A172 (cell line): ENCODE measurements around the gene N4BP2L2. TPM values are rescaled to one million over a fixed set of nuclear protein-coding genes. Genes with fewer than 3 reads are reported as not detected.

Source experiments
- DNase-seq: peaks from one replicate; pipeline ENCODE4 v3.0.0-alpha.2; 2015; ENCODE audit warnings: low spot score
- total RNA-seq: library from RNA; depleted of rRNA; stranded (reverse); fragments of >200 nt; shearing (Covaris generic); gene quantifications from 2 replicates; pipeline ENCODE4 v1.2.3, GENCODE V29; 2014

Gene N4BP2L2
- total RNA-seq, 1 experiment from 2014 or later: 81.2 TPM

- no peak for DNase-seq
Measured at GRCh38 chr13:32426990-32427851, 111.4 kb downstream of the N4BP2L2 start.

GRCh38 chr13:32426191-32426989 is 112.2 kb downstream of the N4BP2L2 start:
- no peak for DNase-seq

GRCh38 chr13:32425158-32425557 is 113.4 kb downstream of the N4BP2L2 start:
- no peak for DNase-seq

GRCh38 chr13:32423592-32423991 is 115.0 kb downstream of the N4BP2L2 start:
- no peak for DNase-seq

GRCh38 chr13:32419862-32420261 is 118.7 kb downstream of the N4BP2L2 start:
- DNase-seq: no peak

- DNase-seq: no peak
Measured at GRCh38 chr13:32417995-32418394, 120.6 kb downstream of the N4BP2L2 start.

GRCh38 chr13:32415019-32415418 is 123.6 kb downstream of the N4BP2L2 start:
- DNase-seq: no peak

- DNase-seq: no peak
Measured at GRCh38 chr13:32414580-32414979, 124.0 kb downstream of the N4BP2L2 start.

GRCh38 chr13:32413284-32413683 is 125.3 kb downstream of the N4BP2L2 start:
- DNase-seq: no peak

- DNase-seq: no peak
Measured at GRCh38 chr13:32409561-32410421, 128.8 kb downstream of the N4BP2L2 start.

GRCh38 chr13:32409001-32409313 is 129.6 kb downstream of the N4BP2L2 start:
- DNase-seq: no peak

- DNase-seq: no peak
Measured at GRCh38 chr13:32408296-32409000, 130.1 kb downstream of the N4BP2L2 start.

- DNase-seq: no peak
Measured at GRCh38 chr13:32407854-32408253, 130.7 kb downstream of the N4BP2L2 start.

GRCh38 chr13:32403108-32403507 is 135.5 kb downstream of the N4BP2L2 start:
- no peak for DNase-seq

- no peak for DNase-seq
Measured at GRCh38 chr13:32391101-32391619, 147.4 kb downstream of the N4BP2L2 start.

GRCh38 chr13:32390484-32390883 is 148.1 kb downstream of the N4BP2L2 start:
- no peak for DNase-seq

GRCh38 chr13:32390048-32390447 is 148.5 kb downstream of the N4BP2L2 start:
- no peak for DNase-seq

GRCh38 chr13:32385410-32385809 is 153.2 kb downstream of the N4BP2L2 start:
- DNase-seq: no peak

- DNase-seq: no peak
Measured at GRCh38 chr13:32384702-32385101, 153.9 kb downstream of the N4BP2L2 start.

- no peak for DNase-seq
Measured at GRCh38 chr13:32383836-32384618, 154.6 kb downstream of the N4BP2L2 start.
